Astrocyte (in vitro differentiated cells and primary cell): Measurements from ENCODE around the gene SMIM24.

ENCODE experiments used
- EZH2 ChIP-seq: IDR thresholded peaks from 2 replicates; pipeline ENCODE4 v1.6.1; 2012; ENCODE audit warnings: mild to moderate bottlenecking, low read length, inconsistent platforms; ENCODE audit not compliant: insufficient read depth
- TF ChIP-seq, protein P1 (sequence below): IDR thresholded peaks from 2 replicates; pipeline ENCODE4 v1.5.1; 2011; ENCODE audit warnings: low read depth, mild to moderate bottlenecking, inconsistent platforms, low read length, moderate library complexity; ENCODE audit not compliant: insufficient read depth

- TF ChIP-seq, protein P1, sequence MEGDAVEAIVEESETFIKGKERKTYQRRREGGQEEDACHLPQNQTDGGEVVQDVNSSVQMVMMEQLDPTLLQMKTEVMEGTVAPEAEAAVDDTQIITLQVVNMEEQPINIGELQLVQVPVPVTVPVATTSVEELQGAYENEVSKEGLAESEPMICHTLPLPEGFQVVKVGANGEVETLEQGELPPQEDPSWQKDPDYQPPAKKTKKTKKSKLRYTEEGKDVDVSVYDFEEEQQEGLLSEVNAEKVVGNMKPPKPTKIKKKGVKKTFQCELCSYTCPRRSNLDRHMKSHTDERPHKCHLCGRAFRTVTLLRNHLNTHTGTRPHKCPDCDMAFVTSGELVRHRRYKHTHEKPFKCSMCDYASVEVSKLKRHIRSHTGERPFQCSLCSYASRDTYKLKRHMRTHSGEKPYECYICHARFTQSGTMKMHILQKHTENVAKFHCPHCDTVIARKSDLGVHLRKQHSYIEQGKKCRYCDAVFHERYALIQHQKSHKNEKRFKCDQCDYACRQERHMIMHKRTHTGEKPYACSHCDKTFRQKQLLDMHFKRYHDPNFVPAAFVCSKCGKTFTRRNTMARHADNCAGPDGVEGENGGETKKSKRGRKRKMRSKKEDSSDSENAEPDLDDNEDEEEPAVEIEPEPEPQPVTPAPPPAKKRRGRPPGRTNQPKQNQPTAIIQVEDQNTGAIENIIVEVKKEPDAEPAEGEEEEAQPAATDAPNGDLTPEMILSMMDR, result no peak
- no peak for TF ChIP-seq EZH2
Observed at GRCh38 chr19:3433805-3434540, 46.4 kb downstream of the SMIM24 start.
